Bladder microvascular endothelial cell (primary cell): ENCODE results near the gene AVEN. TPM values are rescaled to one million over a fixed set of nuclear protein-coding genes. Genes with fewer than 3 reads are reported as not detected.

Experiments
- total RNA-seq: library from RNA; depleted of rRNA; stranded (reverse); fragments of >200 nt; gene quantifications from 2 replicates; pipeline ENCODE4 v1.2.3, GENCODE V29; 2014

The AVEN gene, protein sequence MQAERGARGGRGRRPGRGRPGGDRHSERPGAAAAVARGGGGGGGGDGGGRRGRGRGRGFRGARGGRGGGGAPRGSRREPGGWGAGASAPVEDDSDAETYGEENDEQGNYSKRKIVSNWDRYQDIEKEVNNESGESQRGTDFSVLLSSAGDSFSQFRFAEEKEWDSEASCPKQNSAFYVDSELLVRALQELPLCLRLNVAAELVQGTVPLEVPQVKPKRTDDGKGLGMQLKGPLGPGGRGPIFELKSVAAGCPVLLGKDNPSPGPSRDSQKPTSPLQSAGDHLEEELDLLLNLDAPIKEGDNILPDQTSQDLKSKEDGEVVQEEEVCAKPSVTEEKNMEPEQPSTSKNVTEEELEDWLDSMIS
- total RNA-seq = 21.0 and 25.7 TPM in 2 replicates

DNA sequence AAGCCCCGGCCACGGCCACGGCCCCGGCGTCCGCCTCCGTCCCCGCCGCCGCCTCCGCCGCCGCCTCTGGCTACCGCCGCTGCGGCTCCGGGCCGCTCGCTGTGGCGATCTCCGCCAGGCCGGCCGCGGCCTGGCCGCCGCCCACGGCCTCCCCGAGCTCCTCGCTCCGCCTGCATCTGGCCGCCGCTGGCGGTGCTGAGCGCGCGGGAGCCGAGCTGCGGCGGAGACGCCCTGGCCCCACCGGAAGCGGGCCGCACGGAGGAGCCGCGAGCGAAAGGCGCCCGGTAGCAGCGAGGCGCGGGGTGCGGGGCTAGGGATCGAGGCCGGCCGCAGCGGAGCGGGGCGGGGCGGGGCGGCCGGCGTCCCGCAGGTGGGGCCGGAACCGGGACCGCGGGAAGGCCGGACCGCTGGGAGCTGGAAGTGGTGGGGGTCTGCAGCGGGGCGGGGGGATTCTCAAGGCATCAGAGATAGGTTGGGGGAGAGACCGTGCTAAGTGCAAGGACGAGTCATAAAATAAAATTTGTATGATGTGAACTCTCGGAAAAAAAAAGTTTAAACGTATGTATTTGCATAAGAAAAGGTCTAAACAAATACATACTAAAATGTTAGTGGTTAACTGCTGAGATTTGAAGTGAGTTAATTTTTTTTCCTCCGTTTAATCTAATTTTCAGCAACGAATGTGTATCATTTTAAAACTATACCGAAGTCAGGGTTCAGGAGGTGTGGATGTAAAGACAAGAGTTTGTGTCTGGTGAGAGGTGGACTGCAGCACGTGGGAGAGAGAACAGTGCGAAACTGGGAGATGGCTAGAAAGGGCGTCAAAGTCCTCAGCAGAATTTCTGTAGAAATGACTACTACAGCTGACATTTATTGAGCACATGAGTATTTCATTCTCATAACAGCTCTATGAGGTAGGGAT, at the start of gene AVEN:
Gene AVEN (minus strand): TSS at position 334 of the 919 bp plus-strand sequence. CDS start 158 bp downstream, at position 176.

DNA sequence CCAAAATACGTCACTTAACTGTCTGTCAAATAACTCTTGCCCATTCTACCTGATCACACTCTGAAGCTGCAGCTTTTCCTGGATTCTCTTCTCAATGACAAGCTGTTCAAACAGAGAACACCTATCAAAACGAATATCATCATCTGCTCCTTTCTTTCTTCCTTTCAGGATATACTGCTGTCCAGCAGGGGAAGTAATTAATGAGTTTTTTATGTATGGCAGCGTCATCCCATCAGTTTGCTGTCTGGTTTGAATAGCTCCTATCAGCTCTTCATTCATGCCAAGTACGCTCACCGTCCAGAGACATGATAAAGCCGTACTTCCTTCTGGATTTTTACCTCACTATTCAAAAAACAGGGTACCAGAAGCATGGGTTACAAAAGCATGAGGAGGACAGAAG, 70.8 kb downstream of the AVEN start, which contains the start of gene CHRM5:
Gene CHRM5 (plus strand): TSS at position 274 of the 400 bp plus-strand sequence. CDS start 94,221 bp downstream, outside the sequence.

Other genes with a start within 250 kb of the AVEN start
- 0.31 TPM in 1 of 2 replicates, not detected in the other for gene CHRM5, start 70.7 kb downstream of the AVEN start, total RNA-seq
- gene EMC7, start 62.7 kb upstream of the AVEN start, total RNA-seq = 25.3 and 42.8 TPM in 2 replicates
- gene PGBD4, start 62.9 kb upstream of the AVEN start, total RNA-seq = 0.65 and 1.9 TPM in 2 replicates
- gene KATNBL1, start 170.9 kb upstream of the AVEN start, total RNA-seq = 28.7 and 48.5 TPM in 2 replicates
- 148 and 184 TPM in 2 replicates for gene EMC4, start 185.8 kb upstream of the AVEN start, total RNA-seq